ENCODE results near the gene OPN4.

OPN4 gene

DNA sequence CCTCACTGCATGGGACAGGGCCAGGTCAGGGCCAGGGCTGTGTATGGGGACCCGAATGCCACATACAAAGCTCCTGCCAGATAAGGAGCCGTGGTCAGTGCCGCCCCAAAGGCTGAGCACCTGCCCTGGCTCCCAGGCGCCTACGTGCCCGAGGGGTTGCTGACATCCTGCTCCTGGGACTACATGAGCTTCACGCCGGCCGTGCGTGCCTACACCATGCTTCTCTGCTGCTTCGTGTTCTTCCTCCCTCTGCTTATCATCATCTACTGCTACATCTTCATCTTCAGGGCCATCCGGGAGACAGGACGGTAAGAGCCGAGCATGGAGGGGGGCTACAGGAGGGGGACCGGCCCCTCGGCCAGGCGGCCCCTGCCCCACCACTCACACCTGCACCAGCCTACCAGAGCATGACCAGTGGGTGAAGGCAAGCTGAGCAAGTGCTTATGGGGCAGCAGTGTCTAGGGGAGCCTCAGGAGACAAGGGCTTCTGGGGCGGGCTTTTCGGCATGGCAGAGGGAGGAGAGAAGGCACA lies 4.9 kb downstream of the OPN4 start:
- Histone ChIP-seq H3K4me3 (ENCODE audit: low read depth in 1 of 2, low read length in 2 of 2) (no peak overlapping the region), H3K4me1 (ENCODE audit: insufficient read depth, low read length) (no peaks in the 10 kb centered on the region), H3K27me3 (ENCODE audit: insufficient read depth, low read length, poor library complexity) (peaks cover under 1% of the 10 kb centered on the region), H3K79me2 (ENCODE audit: insufficient read depth, low read length) (no peaks in the 10 kb centered on the region), H3K36me3 (ENCODE audit: insufficient read depth, low read length) (no peaks in the 10 kb centered on the region), H3K27ac (ENCODE audit: low read length) (no peak overlapping the region), H3K9ac (ENCODE audit: low read depth, low read length) (no peak overlapping the region), H2AFZ (ENCODE audit: low read depth, low read length) (no peak overlapping the region), H4K20me1 (ENCODE audit: insufficient read depth, low read length) (no peaks in the 10 kb centered on the region; the same call in 1 of the 2 replicates), H3K9me3 (ENCODE audit: insufficient read depth, low read length, severe bottlenecking) (no peaks in the 10 kb centered on the region), H3K4me2 (ENCODE audit: insufficient read depth, low read length) (no peak overlapping the region)
- ATAC-seq (ENCODE audit: insufficient read depth, low read depth) (no peak), DNase-seq (no peak)
- TF ChIP-seq EZH2 (IDR thresholded peaks at IDR 0.05; ENCODE audit: borderline replicate concordance, low read depth, low read length, severe bottlenecking), result no peak
- TF ChIP-seq, protein P1, sequence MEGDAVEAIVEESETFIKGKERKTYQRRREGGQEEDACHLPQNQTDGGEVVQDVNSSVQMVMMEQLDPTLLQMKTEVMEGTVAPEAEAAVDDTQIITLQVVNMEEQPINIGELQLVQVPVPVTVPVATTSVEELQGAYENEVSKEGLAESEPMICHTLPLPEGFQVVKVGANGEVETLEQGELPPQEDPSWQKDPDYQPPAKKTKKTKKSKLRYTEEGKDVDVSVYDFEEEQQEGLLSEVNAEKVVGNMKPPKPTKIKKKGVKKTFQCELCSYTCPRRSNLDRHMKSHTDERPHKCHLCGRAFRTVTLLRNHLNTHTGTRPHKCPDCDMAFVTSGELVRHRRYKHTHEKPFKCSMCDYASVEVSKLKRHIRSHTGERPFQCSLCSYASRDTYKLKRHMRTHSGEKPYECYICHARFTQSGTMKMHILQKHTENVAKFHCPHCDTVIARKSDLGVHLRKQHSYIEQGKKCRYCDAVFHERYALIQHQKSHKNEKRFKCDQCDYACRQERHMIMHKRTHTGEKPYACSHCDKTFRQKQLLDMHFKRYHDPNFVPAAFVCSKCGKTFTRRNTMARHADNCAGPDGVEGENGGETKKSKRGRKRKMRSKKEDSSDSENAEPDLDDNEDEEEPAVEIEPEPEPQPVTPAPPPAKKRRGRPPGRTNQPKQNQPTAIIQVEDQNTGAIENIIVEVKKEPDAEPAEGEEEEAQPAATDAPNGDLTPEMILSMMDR (IDR thresholded peaks at IDR 0.05; ENCODE audit: borderline replicate concordance, extremely low read depth, low read length, poor library complexity, severe bottlenecking), result no peak

DNA sequence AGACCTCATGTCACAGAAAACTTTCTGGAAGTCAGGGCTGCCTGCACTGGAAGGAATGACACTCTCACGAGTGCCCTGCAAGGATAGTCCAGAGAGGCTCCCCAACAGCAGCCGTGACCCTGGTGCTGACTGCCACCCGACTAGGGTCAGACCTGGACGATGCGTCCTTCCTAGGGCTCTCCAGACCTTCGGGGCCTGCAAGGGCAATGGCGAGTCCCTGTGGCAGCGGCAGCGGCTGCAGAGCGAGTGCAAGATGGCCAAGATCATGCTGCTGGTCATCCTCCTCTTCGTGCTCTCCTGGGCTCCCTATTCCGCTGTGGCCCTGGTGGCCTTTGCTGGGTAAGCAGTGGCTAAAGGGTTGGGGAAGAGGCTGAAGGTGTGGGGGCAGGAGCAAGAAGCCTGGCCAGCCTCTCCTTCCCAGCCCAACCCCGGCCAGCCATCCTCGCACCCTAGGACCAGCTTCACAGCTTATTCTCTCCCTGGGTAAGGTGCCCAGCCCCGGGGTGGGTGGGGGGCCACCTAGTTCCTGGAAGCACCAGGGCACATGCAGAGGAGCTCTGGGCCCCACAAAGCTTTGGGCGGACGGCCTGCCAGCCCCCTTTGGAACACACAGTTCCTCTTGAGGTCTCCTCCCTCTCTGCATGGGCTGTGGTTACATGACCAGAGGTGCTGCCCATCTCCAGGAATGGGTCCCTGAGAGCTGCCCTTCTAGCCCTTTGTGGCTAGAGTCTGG lies 5.5 kb downstream of the OPN4 start:
- no peak overlapping the region for H3K4me3 ChIP-seq (ENCODE audit: low read depth in 1 of 2, low read length in 2 of 2)
- H3K4me1 ChIP-seq (ENCODE audit: insufficient read depth, low read length), result no peaks in the 10 kb centered on the region
- DNase-seq (no peak), ATAC-seq (ENCODE audit: insufficient read depth, low read depth) (no peak)
- H3K36me3 ChIP-seq (ENCODE audit: insufficient read depth, low read length), result no peaks in the 10 kb centered on the region
- H3K27ac ChIP-seq (ENCODE audit: low read length), result no peak overlapping the region
- no peaks in the 10 kb centered on the region; the same call in 1 of the 2 replicates for H4K20me1 ChIP-seq (ENCODE audit: insufficient read depth, low read length)
- no peak overlapping the region for H3K4me2 ChIP-seq (ENCODE audit: insufficient read depth, low read length)
- no peak overlapping the region for H3K9ac ChIP-seq (ENCODE audit: low read depth, low read length)
- TF ChIP-seq, protein P1 (IDR thresholded peaks at IDR 0.05; ENCODE audit: borderline replicate concordance, extremely low read depth, low read length, poor library complexity, severe bottlenecking), result no peak
- TF ChIP-seq EZH2 (IDR thresholded peaks at IDR 0.05; ENCODE audit: borderline replicate concordance, low read depth, low read length, severe bottlenecking), result no peak
- H3K9me3 ChIP-seq (ENCODE audit: insufficient read depth, low read length, severe bottlenecking), result no peaks in the 10 kb centered on the region
- no peaks in the 10 kb centered on the region for H3K79me2 ChIP-seq (ENCODE audit: insufficient read depth, low read length)
- H2AFZ ChIP-seq (ENCODE audit: low read depth, low read length), result no peak overlapping the region
- H3K27me3 ChIP-seq (ENCODE audit: insufficient read depth, low read length, poor library complexity), result no peaks in the 10 kb centered on the region

DNA sequence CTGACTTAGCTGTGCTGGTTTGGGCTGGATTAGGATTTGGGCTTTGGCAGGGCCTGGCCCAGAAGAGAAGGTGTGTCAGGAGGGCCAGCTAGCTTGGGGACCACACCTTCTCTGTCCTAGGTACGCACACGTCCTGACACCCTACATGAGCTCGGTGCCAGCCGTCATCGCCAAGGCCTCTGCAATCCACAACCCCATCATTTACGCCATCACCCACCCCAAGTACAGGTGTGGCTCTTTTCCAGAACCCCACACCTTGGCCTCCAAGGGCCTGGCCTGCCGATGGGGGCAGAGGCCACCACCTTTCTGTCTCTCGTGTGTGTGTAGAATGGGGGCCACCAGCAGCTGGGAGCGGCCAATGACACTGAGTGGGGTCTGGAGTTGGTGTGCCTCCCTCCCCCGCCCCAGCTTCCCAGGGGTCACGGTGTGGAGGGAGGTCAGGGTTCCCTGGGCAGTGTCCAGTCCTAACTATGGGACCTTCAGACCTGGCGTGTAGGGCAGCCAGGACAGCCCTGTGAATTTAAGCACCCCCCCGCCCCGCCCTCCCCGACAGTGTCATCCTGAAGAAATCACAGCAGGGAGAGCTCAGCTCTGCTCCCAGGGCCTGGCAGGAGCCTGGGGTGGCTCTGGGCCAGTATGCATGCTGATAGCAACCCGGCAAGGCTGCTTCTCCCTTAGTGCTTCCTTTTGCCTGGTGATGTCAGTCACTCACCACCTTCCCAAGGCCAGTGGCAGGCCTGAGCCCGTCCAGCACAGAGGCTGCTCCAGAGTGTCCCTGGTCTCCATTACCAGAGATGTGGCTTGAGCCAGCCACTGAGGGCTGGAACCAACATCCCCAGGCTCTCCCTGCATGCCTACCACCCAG lies 7.0 kb downstream of the OPN4 start:
- Histone ChIP-seq H3K4me1 (ENCODE audit: insufficient read depth, low read length) (no peaks in the 10 kb centered on the region), H3K27ac (ENCODE audit: low read length) (no peak overlapping the region), H3K27me3 (ENCODE audit: insufficient read depth, low read length, poor library complexity) (no peaks in the 10 kb centered on the region), H3K4me2 (ENCODE audit: insufficient read depth, low read length) (no peak overlapping the region), H3K36me3 (ENCODE audit: insufficient read depth, low read length) (no peaks in the 10 kb centered on the region), H3K4me3 (ENCODE audit: low read depth in 1 of 2, low read length in 2 of 2) (no peak overlapping the region), H3K79me2 (ENCODE audit: insufficient read depth, low read length) (no peaks in the 10 kb centered on the region), H3K9me3 (ENCODE audit: insufficient read depth, low read length, severe bottlenecking) (no peaks in the 10 kb centered on the region), H3K9ac (ENCODE audit: low read depth, low read length) (no peak overlapping the region), H4K20me1 (ENCODE audit: insufficient read depth, low read length) (no peaks in the 10 kb centered on the region; the same call in 1 of the 2 replicates), H2AFZ (ENCODE audit: low read depth, low read length) (no peak overlapping the region)
- DNase-seq, result no peak
- no peak for ATAC-seq (ENCODE audit: insufficient read depth, low read depth)
- no peak for TF ChIP-seq EZH2 (IDR thresholded peaks at IDR 0.05; ENCODE audit: borderline replicate concordance, low read depth, low read length, severe bottlenecking)
- TF ChIP-seq, protein P1 (IDR thresholded peaks at IDR 0.05; ENCODE audit: borderline replicate concordance, extremely low read depth, low read length, poor library complexity, severe bottlenecking), result no peak
